T-helper 2 cell treated with Interferon-gamma antibody and Interleukin-4, amounts not matched to agents 5 μg/mL and 100 μg/mL, for 36 hours (primary cell): ENCODE data around the gene SCD5.
"Not testable (repeated sequence)": the region's sequence is repeated elsewhere in the genome, so short reads cannot be mapped to it uniquely, and the experiment has no call there.

Experiments
- DNase-seq: peaks from one replicate; pipeline ENCODE4 v3.0.0; 2021; ENCODE audit warnings: low spot score
- H3K27ac Mint-ChIP-seq: one replicate; pipeline ENCODE4 v1.8.0; 2021; ENCODE audit warnings: mild to moderate bottlenecking, mixed read lengths
- H3K27me3 Mint-ChIP-seq: one replicate; pipeline ENCODE4 v1.8.0; 2021; ENCODE audit warnings: low read depth, mixed read lengths
- H3K36me3 Mint-ChIP-seq: one replicate; pipeline ENCODE4 v1.8.0; 2021; ENCODE audit warnings: low read depth, mixed read lengths
- H3K4me1 Mint-ChIP-seq: one replicate; pipeline ENCODE4 v1.8.0; 2021; ENCODE audit warnings: low read depth, mixed read lengths
- H3K4me3 Mint-ChIP-seq: one replicate; pipeline ENCODE4 v1.8.0; 2022; ENCODE audit warnings: mild to moderate bottlenecking, moderate library complexity, mixed read lengths
- H3K9me3 Mint-ChIP-seq: one replicate; pipeline ENCODE4 v1.8.0; 2021; ENCODE audit warnings: mixed read lengths

The SCD5 gene

DNA sequence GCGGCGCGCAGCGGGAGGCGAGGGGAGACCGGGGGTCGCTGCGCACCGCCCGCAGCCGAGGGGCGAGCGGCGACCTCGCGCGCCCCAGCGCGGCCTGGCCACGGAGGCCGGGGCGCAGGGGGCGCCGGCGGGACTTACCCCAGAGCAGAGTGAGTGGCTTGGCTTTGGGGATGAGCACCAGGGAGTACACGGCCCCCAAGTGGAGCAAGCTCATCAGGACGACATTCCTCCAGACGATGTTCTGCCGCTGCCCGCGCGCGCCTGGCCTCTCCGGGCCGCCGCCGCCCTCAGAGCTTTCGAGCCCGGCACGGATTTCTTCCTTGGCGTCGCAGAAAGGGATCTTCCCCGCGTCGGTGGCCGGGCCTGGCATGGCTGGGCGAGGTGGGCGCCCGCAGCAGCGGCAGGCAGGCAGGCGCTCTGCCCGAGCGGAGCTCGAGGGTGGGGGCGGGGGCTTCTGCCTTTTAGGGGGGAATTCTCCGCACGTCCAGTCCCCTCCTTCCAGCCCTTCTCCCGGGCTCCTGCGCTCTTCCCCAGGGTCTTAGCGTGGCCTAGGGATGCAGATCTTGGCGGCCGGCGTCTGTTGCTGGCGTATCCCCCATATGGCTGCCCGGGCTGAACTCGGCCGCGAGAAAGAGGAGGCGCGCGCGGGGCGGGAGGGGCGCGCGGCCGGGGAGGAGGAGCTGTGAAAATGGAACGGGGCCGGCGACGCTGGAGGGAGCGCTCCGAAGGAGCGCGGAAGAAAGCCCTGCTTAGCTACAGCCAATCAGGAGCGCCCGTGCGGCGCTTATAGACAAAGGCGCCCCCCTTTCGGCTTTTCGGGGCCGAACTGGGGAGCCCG, at the start of gene SCD5:
SCD5 (minus strand) TSS at position 629 of the 838 bp plus-strand sequence; CDS start at position 370, 259 bp downstream.
- Mint-ChIP-seq H3K27me3 (peaks cover 57% of the 10 kb centered on the region), H3K36me3 (no peaks in the 10 kb centered on the region), H3K4me1 (peaks cover 11% of the 10 kb centered on the region), H3K4me3 (peak within 1 kb of the TSS; percentile 78), H3K9me3 (no peaks in the 10 kb centered on the region), H3K27ac (no peak within 1 kb of the TSS)
- peak; percentile 36 for DNase-seq

DNA sequence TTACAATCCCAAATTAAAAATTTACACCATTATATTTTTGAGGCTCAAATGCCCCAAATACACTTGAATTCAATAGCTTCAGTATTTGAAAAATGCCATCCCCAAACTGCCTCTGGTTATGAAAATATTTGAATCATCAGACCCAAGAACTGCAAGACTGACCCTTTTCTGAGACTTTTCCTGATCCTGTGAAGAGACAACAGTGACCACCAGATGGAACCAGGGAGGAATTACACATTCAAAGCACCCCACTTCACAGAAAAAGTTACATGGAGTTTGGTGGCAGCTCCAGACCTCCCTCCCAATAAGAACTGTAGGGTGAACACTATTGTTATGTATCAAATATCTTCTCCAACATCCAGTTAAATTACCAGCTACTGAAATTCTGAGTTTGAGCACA, 44.0 kb upstream of the SCD5 start:
- H3K27me3 Mint-ChIP-seq = no peaks in the 10 kb centered on the region
- H3K4me3 Mint-ChIP-seq = no peak overlapping the region
- no peaks in the 10 kb centered on the region for H3K9me3 Mint-ChIP-seq
- H3K27ac Mint-ChIP-seq = no peak overlapping the region
- H3K4me1 Mint-ChIP-seq = no peaks in the 10 kb centered on the region
- H3K36me3 Mint-ChIP-seq = peaks cover 60% of the 10 kb centered on the region
- no peak for DNase-seq

DNA sequence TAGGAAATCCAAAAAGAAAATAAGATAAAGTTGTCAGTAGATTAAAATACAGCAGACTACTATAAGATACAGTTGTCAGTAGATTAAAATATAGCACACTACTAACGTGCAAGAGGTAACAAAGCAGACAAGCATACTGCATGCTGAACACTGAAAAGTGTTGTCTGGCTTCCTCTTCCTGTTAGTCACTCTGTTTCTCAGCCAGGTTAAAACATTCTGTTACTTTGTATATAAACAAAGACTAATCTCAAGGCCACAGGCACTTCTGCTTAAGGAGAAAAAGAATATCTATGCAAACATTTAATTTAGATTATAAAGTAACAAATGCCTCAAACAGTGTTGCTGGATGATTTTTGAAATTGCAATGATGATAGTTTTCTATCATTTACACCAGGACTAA, 41.0 kb upstream of the SCD5 start:
- no peak for DNase-seq
- no peak overlapping the region for H3K4me3 Mint-ChIP-seq
- no peaks in the 10 kb centered on the region for H3K4me1 Mint-ChIP-seq
- H3K27ac Mint-ChIP-seq = no peak overlapping the region
- H3K27me3 Mint-ChIP-seq = no peaks in the 10 kb centered on the region
- no peaks in the 10 kb centered on the region for H3K9me3 Mint-ChIP-seq
- H3K36me3 Mint-ChIP-seq = peaks cover 54% of the 10 kb centered on the region

DNA sequence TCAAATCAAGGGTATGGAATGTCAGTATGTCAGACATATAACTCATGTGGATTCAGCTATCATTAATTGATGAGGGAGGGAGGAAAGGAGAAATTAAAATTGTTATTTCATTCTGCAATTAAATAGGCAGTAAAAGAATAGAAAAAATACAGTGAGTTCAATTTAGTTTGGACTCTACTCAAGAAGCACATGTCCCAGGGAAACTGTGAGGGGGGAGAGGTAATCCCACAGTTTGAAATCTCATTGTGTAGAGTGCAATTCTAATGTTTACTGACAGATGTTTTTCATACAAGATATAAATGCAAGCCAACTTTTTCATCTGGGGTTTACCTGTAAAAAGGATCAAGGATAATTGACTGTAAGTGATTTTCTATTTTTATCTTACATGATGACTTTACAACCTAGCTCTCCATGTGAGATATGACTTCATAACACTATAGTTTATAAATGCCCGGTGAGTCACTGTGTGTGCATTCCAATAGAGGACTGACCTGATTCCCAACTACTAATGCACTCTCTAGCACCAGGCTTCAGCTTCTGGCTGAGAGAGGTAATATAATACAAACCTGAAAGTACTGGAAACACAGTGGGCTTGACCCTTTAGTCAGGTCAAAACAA, 35.2 kb upstream of the SCD5 start:
- Mint-ChIP-seq H3K27ac (no peak overlapping the region), H3K36me3 (peaks cover 52% of the 10 kb centered on the region)

DNA sequence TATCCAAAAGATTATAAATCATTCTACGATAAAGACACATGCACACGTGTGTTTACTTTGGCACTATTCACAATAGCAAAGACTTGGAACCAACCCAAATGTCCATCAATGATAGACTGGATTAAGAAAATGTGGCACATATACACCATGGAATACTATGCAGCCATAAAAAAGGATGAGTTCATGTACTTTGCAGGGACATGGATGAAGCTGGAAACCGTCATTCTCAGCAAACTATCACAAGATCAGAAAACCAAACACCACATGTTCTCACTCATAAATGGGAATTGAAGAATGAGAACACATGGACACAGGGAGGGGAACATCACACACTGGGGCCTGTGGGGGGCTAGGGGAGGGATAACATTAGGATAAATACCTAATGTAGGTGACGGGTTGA, 34.5 kb upstream of the SCD5 start:
- peaks cover 52% of the 10 kb centered on the region for H3K36me3 Mint-ChIP-seq
- H3K27ac Mint-ChIP-seq, DNase-seq, H3K4me3 Mint-ChIP-seq, H3K9me3 Mint-ChIP-seq, H3K4me1 Mint-ChIP-seq, H3K27me3 Mint-ChIP-seq: not testable (repeated sequence)

More for the DNA sequence above, 35.2 kb upstream of the SCD5 start:
- H3K4me1 Mint-ChIP-seq = no peaks in the 10 kb centered on the region
- no peaks in the 10 kb centered on the region for H3K27me3 Mint-ChIP-seq
- H3K9me3 Mint-ChIP-seq = peaks cover 8% of the 10 kb centered on the region
- no peak overlapping the region for H3K4me3 Mint-ChIP-seq
- DNase-seq = no peak

DNA sequence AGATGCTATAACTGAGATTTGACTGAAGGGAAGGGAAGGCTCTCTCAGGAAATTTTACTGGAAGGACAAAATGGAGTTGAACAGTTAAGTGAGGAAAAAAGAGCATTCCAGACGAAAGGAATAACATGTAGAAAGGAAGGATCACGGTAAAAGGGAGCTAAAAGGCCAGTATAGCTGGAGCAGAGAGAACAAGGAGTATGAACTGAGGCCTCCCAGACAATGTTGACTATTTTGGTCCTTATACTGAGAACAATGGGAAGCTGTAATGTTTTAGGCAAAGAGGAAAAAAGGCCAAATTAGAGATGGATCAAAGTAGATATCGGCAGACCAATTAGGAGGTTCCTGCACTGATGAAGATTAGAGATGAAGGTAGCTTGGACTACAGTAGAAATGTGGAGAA, 26.8 kb upstream of the SCD5 start:
- no peak for DNase-seq
- no peak overlapping the region for H3K27ac Mint-ChIP-seq
- H3K36me3 Mint-ChIP-seq = peaks cover 55% of the 10 kb centered on the region
- H3K4me3 Mint-ChIP-seq = no peak overlapping the region
- no peaks in the 10 kb centered on the region for H3K27me3 Mint-ChIP-seq
- H3K9me3 Mint-ChIP-seq = no peaks in the 10 kb centered on the region
- H3K4me1 Mint-ChIP-seq = no peaks in the 10 kb centered on the region

DNA sequence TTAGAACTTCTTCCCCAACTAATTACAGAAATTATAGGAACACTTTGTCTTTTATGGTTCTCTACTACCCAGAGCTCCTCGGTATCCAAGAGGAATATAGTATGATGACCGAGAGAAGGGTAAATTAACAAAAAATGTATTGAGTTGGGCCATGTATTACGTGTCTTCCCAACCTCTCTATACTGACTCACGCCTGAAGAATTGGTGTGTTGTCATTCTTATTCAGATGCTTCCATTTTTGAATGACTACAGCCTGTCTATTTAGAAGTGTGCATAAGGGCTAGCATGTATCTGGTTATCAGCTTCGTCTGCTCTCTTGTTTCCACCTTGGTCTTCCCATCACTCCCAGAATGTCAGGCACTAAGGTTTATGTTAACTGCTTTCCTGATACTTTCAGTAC, 24.5 kb upstream of the SCD5 start:
- H3K36me3 Mint-ChIP-seq = peaks cover 61% of the 10 kb centered on the region
- H3K27ac Mint-ChIP-seq = no peak overlapping the region
- no peaks in the 10 kb centered on the region for H3K9me3 Mint-ChIP-seq
- no peaks in the 10 kb centered on the region for H3K27me3 Mint-ChIP-seq
- no peaks in the 10 kb centered on the region for H3K4me1 Mint-ChIP-seq
- no peak overlapping the region for H3K4me3 Mint-ChIP-seq
- DNase-seq = no peak

DNA sequence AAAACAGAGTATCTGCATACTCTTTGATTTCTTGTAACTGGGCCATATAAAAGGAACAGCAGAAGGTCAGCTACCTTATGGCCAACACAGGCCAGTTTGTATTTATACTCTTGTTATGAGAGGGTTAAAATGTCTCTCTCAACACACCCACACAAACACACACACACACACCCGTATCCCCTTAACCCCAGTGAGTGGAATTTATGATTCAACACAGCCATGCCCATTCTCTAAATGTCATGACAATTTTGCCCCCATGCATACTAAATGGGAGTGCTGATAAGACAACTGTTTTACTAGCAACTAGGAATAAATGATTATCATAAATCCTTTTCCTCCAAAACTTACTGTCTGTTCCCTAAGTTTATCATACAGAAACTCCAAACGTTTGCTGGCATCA, 22.1 kb upstream of the SCD5 start:
- H3K27me3 Mint-ChIP-seq = no peaks in the 10 kb centered on the region
- no peak overlapping the region for H3K4me3 Mint-ChIP-seq
- H3K4me1 Mint-ChIP-seq = no peaks in the 10 kb centered on the region
- H3K27ac Mint-ChIP-seq = no peak overlapping the region
- no peak for DNase-seq
- no peaks in the 10 kb centered on the region for H3K9me3 Mint-ChIP-seq
- H3K36me3 Mint-ChIP-seq = peaks cover 52% of the 10 kb centered on the region

DNA sequence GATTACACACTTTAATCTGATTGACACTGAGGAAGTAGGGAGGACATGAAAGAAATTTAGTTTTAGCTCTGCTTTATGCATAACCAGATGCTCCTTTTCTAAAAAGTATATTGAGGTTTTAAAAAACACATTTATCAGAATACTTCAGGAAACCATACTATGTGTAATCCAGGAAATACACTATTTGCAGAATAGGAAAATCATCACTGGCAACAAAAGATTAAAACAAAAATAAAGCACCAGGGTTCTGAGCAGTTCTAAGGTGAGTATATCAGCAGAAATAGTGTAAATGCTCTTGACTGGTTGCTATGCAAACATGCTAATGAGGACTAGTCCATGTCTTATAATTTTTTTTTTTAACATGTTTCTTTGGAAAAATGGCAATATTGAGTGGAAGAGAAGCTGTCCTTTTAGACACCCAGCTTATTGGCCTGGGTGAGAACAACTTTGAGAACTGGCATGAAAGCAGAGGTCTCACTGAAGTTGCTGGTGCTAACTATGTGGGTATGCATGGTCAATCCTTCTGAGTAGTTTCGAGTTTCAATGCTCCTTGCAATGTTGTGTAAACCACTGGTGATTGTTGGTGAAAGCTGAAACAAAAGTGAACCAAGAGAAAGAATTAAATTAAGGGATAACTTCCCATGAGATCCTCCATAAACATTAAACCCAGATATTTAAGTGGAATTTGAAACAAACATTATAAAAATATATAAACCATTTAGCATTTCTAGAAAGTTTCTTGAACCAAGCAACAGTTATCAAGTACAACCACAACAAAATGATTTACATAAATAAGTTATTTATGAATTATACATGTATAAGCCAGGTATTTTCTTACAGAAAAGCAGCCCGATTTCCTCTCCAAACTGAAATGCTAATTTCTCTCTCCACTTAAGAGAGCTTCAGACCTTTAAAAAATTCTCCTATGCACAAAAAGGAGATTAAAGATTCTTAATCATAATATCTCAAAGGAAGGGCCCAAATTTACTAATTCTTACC, 20.4 kb upstream of the SCD5 start:
- Mint-ChIP-seq H3K4me3 (no peak overlapping the region), H3K27ac (no peak overlapping the region), H3K4me1 (no peaks in the 10 kb centered on the region), H3K27me3 (no peaks in the 10 kb centered on the region), H3K9me3 (no peaks in the 10 kb centered on the region), H3K36me3 (peaks cover 41% of the 10 kb centered on the region)
- no peak for DNase-seq

DNA sequence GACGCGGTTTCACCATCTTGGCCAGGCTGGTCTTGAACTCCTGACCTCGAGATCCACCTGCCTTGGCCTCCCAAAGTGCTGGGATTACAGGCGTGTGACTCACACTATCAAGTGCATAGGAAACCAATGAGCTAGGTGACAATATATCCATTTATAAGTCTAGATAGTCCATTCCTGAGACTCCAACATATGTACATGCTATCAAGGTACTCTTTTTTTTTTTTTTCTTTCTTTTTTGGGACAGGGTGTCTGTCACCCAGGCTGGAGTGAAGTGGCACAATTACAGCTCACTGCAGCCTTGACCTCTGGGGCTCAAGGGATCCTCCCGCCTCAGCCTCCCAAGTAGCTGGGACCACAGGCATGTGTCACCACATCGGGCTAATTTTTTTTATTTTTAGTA, 18.3 kb upstream of the SCD5 start:
- H3K27ac Mint-ChIP-seq, H3K4me1 Mint-ChIP-seq, H3K4me3 Mint-ChIP-seq, H3K27me3 Mint-ChIP-seq, H3K9me3 Mint-ChIP-seq, DNase-seq: not testable (repeated sequence)
- peaks cover 27% of the 10 kb centered on the region for H3K36me3 Mint-ChIP-seq

DNA sequence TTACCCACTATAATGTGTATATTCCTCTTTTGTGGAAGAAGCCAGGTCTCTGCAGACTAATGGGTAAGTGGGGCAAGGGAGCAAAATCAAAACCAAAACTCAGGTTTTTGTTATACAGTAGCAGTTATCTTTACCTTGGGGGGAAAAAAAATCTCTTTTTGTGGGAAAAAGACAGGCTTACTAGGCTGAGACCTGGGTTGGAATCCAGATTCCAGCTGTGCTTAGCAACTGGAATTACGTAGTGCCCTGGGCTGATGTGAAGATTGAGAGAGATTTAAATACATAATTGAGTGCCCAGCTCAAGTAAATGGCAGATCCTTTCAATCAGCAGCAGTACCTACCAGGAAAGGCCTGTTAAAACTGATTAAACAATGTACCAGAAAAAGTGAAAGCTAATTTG, 15.4 kb upstream of the SCD5 start:
- H3K27ac Mint-ChIP-seq = no peak overlapping the region
- H3K9me3 Mint-ChIP-seq = no peaks in the 10 kb centered on the region
- peaks cover 2% of the 10 kb centered on the region for H3K4me1 Mint-ChIP-seq
- DNase-seq = no peak
- H3K4me3 Mint-ChIP-seq = no peak overlapping the region
- peaks cover 2% of the 10 kb centered on the region for H3K27me3 Mint-ChIP-seq
- peaks cover 9% of the 10 kb centered on the region for H3K36me3 Mint-ChIP-seq

DNA sequence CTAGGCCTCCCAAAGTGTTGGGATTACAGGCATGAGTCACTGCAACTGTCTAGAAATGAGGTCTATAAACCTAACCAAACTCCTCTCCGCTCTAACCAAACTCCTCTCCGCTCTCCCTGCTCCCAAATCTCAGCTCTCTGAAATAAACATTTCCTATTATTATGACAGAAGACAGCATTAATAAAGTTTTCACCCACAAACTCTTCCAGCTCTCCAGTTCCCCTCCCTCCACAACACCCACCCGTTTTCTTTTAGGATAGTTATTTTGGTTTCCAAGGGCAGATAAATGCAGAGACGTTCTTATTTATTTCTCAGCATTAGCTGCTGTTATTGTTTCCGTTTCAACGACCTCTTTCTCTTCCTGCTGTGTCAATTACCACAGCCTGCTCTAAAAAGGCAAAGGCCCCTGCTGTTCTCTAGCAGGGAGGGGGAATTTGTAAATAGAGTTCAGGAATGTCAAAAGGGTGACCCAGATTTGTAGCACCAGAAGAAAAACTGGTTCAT, 13.3 kb upstream of the SCD5 start:
- peaks cover 2% of the 10 kb centered on the region for H3K4me1 Mint-ChIP-seq
- no peak overlapping the region for H3K27ac Mint-ChIP-seq
- H3K9me3 Mint-ChIP-seq = no peaks in the 10 kb centered on the region
- no peak overlapping the region for H3K4me3 Mint-ChIP-seq
- no peaks in the 10 kb centered on the region for H3K36me3 Mint-ChIP-seq
- DNase-seq = no peak
- peaks cover 8% of the 10 kb centered on the region for H3K27me3 Mint-ChIP-seq

DNA sequence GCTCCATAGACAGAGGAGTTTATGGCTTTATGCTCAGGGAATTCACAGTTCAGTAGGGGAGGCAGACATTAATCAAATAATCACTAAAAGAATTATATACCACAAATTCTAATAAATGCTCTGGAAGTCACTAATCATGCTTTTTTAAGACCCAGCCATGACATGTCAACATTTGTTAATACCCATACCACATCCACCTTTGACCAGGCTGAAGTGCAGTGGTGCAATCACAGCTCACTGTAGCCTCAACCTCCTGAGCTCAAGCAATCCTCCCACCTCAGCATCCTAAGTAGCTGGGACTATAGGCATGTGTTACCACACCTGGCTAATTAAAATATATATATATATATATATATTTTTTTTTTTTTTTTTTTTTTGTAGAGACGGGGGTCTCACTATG, 12.8 kb upstream of the SCD5 start:
- Mint-ChIP-seq H3K27ac (no peak overlapping the region), H3K4me1 (peaks cover 2% of the 10 kb centered on the region), H3K27me3 (peaks cover 8% of the 10 kb centered on the region), H3K4me3 (no peak overlapping the region), H3K9me3 (no peaks in the 10 kb centered on the region), H3K36me3 (no peaks in the 10 kb centered on the region)
- no peak for DNase-seq

DNA sequence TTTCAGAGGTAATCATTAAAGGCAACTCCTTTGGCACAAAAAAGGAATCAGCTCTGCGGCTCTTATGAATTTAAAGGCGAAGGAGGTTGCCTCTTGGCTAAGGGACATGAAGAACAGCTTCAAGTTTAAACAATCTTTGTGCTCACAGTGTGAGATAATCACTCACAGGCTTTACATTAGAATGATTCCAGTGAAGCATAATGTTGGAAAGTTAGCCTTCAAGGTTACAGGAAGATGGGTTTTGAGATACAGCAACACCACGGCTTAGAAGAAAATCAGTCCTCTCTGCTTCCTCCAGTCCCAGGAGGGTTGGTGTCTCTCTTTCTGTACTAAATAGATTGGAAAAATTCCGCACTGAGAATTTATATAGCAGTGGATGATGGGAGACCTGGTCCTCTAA, 11.6 kb upstream of the SCD5 start:
- no peak for DNase-seq
- H3K4me3 Mint-ChIP-seq = no peak overlapping the region
- H3K4me1 Mint-ChIP-seq = peaks cover 2% of the 10 kb centered on the region

More for the DNA sequence above, 11.6 kb upstream of the SCD5 start:
- no peaks in the 10 kb centered on the region for H3K9me3 Mint-ChIP-seq
- no peaks in the 10 kb centered on the region for H3K36me3 Mint-ChIP-seq
- peaks cover 8% of the 10 kb centered on the region for H3K27me3 Mint-ChIP-seq
- no peak overlapping the region for H3K27ac Mint-ChIP-seq
